HG02884 (cell line): Measurements from ENCODE around the gene SLC3A2.
A peak's percentile ranks its signal among the peaks of the same experiment; 100 is the strongest.

Experiments
- ATAC-seq: cut with Tn5 transposase; IDR thresholded peaks from one replicate; pipeline ENCODE4 v1.9.1; 2021; ENCODE audit warnings: mild to moderate bottlenecking, moderate library complexity; ENCODE audit not compliant: unreplicated experiment

Gene SLC3A2

DNA sequence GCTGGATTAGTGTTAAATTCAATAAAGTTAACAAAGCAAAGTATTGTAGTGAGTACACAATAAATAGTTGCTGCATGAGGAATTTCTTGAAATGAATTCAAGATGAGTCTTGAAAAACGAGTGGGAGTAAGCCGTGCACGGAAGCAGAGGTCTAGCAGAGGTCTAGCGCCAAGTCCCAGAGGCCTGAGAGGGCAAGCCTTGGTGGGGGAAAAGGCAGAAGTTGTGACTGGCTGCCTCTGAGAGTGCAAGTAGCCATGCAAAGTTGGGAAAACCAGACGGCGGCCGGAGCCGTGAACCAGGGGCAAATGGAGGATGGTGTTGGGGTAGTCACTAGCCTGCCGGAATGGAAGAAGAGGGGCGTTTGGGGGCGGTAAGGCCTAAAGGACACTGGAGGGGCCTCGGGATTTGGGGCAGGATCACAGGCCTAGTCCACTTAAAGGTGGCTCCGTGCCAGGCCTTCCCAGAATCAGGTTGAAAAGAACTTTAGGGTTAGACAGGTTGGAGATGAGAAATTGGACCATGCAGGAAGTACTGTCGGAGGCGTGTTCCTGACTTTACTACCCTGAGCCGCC, 379 bp upstream of the SLC3A2 start:
- ATAC-seq = peak; percentile 30

DNA sequence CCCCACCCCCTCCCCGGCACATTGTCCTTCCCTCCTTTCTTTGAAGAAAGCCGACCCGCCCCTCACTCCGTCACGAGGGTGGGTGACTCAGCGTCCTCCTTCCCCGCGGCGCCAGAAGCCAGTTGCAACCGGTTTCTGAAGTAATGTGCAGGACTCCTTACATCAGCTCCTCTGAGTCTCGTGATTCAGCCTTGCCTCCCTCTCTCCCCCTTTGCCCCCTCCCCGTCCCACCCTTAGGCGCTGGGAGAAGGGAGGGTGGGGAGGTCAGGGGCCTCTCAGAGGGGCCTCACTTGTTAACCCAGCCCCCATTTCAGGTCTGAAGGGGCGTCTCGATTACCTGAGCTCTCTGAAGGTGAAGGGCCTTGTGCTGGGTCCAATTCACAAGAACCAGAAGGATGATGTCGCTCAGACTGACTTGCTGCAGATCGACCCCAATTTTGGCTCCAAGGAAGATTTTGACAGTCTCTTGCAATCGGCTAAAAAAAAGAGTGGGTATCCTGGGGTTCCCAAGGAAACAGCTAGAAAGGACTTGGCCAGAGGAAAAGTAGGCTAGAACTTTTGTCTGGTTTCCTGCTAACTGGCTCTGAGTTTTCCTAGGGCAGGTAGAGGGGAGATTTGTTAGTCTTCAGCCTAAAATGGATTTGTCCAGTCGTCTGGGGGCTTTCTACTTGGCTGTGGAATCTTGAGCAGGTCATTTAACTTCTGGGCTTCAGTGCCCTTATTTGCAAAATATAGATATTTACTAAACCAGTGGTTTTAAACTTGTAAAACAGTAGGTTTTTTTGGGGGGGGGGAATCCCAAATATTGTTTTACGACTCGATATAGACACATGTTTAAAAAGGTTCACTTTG, 1.1 kb downstream of the SLC3A2 start:
- ATAC-seq = peak; percentile 34

DNA sequence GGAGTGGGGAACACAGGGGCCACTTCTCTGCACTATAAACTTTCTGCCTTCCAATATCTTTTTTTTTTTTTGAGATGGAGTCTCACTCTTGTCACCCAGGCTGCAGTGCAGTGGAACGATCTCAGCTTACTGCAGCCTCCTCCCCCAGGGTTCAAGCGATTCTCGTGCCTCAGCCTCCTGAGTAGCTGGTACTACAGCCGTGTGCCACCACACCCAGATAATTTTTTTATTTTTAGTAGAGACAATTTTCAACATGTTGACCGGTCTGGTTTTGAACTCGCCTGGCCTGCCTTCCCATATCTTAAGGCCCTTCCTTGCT, 1.7 kb downstream of the SLC3A2 start:
- no peak for ATAC-seq

DNA sequence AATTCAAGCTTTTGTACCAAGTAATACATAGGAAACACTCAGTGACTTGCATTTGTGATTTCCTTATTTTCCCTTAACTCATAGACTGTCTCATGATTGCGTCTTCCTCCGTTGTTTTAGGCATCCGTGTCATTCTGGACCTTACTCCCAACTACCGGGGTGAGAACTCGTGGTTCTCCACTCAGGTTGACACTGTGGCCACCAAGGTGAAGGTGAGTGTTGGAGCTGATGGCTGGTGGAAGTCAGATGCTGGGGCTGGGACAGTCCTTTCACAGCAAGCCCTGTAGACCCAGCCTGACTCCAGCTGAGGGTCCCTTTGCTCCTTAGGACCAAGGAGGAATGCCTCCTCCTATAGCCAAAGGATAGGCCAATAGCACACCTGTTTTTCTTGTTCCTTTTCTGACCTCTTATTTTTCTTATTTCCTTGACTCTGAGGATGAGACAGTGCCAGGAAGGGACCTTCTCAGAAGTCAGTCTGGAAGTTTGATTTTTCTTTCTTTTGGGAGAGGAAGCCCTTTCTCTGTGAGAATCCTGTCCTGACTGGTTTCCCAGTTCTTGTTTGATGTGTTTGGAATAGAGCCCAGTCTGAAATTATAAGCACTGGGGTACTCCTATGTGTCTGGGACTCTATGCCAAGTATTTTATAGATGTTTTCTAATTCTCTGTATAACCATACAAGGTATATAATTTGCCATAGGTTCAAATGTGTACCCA, 2.2 kb downstream of the SLC3A2 start:
- ATAC-seq = no peak

DNA sequence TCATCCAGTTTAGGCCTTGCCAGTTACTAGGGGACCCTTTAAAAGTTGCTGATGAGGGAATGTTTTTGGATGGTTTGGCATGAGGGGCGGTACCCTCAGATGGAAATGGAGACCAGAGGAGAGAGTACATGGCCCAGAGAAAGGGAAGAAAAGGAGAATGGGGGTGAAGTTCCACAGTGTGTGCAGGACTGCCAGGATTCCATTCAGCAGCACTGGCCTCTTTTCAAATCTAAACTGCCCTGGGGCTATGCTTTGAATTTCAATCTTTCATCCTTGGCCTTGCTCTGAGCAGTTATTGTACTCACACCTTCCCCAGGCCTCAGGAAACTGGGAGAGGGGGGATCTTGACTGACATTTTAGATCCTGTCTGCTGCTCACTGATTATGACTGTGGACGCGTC, 3.0 kb downstream of the SLC3A2 start:
- no peak for ATAC-seq

DNA sequence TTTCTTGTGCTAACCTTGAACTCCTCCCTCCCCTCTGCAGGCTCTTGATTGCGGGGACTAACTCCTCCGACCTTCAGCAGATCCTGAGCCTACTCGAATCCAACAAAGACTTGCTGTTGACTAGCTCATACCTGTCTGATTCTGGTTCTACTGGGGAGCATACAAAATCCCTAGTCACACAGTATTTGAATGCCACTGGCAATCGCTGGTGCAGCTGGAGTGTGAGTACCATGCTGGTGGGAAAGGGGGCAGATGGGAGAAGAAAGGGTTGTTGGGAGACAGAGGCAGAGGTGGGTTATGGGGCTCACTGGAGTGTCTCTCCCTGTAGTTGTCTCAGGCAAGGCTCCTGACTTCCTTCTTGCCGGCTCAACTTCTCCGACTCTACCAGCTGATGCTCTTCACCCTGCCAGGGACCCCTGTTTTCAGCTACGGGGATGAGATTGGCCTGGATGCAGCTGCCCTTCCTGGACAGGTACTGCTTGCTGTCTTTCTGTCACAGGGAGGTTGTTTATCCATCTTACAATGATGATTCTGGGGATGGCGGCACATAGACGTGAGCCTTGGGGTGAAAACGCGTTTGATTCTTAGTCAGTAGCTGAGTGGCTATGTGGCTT, 4.5 kb downstream of the SLC3A2 start:
- ATAC-seq = no peak

DNA sequence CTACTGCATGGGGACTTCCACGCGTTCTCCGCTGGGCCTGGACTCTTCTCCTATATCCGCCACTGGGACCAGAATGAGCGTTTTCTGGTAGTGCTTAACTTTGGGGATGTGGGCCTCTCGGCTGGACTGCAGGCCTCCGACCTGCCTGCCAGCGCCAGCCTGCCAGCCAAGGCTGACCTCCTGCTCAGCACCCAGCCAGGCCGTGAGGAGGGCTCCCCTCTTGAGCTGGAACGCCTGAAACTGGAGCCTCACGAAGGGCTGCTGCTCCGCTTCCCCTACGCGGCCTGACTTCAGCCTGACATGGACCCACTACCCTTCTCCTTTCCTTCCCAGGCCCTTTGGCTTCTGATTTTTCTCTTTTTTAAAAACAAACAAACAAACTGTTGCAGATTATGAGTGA, 7.7 kb downstream of the SLC3A2 start:
- no peak for ATAC-seq

DNA sequence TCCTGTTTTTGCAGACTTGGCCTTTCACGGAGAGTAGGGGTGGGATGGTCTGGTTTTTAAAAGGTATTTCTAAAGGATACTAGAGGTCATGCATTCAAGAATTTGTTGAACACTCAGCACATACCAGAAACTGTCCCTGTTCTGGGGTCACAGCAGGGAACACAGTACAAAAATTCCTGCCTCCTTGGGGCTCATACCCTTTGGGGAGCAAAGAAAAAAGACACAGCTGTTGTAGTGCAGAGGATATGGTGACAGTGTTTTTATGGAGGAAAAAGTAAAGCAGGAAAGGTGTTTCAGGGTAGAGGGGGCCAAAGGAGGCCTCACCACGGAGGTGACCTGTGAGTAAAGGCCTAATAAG, 8.4 kb downstream of the SLC3A2 start:
- no peak for ATAC-seq

DNA sequence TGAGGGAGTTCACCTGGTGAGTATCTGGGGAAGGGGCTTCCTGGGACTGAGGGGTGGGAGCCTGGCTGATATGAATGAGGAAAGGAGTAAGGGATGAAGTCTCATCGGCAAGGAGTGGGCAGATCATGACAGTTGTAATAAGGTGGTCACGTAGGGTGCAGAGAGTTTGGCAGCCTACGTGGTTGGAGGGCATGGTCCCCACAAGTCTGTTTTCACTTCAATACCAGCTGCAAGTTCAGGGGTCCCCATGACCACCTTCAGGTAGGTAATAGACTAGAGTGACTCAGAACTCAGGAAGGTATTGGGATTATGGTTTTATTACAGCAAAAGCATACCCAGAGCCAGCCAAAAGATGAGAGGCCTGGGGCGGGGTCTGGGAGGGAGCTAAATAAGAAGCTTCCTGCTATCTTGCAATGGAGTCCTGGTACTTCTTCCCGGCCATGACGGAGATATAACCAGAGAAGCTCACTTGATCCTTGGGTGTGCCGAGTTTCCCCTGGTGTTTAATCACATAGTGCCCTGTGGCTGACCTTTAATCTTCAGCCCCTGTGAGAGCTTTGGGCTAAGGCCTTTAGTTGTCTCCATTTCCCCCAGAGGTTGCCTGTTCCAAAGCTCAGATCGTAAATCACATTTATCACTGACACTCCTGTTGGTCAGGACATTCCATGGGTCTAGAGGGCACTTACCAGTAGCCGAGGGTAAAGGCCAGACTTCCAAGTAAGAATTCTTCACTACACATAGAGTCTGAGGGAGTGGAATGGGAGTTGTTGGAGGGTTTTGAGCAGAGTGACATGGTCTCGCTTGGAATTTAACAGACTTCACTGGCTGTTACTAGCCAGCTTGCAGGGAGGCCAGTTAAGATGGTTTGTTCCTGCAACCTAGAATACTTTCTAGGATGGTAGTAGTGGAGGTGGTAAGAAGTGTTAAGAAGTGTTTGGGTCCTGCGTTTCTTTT, 9.1 kb downstream of the SLC3A2 start:
- ATAC-seq = no peak

DNA sequence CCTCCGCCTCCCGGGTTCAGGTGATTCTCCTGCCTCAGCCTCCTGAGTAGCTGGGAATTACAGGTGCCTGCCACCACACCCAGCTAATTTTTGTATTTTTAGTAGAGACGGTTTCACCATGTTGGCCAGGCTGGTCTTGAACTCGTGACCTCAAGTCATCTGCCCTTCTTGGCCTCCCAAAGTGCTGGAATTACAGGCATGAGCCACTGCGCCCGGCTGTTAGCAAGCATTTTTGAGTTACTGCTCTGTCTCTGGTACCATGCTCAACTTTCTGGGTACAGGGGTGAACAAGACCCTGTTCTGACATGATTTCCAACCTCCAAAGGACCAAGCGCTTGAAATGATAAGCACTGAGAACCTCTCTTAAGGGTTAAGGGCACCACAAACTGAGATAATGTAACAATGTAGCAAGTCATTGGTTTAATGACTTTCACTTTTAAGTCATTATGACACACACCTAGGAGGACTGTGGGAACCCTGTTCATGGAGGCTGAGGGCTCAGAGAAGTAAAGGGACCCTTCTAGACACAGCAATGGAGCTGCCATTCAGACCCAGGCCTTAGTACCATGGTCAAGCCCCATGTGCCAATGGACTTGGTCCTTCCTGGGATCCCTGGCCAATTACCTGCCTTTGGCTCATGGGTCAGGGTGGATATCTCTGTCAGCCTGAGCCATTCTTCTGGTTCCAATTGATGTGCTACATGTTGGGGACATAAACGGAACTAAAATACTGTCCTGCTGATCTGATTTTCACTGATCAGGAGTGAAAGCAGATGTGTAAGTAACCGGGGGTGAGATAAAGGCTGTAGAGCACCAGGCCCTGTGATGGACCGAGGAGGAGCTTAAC, 11.6 kb downstream of the SLC3A2 start:
- no peak for ATAC-seq

DNA sequence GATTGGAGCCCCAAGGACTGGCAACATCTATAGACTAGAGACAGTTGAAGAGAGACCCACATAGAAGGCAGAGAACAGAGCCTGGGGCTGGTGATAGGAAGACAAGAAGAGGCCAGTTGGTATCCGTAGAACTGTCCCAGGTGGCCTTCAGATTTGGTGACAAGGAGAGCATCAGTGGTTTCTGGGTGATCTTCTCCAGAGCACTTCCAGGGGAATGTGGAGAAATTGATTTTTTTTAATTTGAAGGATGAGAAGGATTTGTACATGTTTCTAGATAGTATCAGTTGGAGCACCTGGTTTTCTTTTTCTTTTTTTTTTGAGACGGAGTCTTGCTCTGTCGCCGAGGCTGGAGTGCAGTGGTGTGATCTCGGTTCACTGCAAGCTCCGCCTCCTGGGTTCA, 14.8 kb downstream of the SLC3A2 start:
- no peak for ATAC-seq

DNA sequence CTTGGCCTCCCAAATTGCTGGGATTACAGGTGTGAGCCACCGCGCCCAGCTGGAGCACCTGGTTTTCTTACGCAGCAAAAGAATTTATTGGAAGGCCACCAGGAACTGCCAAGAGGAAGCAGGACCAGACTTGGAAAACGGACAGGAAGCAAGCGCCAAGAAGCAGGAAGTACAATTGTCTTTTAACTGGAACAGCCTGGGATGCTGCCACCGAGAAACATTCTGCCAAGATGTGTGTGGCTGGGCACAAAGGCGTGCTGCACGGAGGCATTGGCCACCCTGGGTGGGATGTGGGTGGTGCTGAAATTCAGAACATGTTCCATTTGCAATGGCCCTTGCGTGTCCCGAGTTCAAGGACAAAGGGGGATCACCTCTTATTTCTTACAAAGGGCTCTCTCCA, 15.4 kb downstream of the SLC3A2 start:
- no peak for ATAC-seq

DNA sequence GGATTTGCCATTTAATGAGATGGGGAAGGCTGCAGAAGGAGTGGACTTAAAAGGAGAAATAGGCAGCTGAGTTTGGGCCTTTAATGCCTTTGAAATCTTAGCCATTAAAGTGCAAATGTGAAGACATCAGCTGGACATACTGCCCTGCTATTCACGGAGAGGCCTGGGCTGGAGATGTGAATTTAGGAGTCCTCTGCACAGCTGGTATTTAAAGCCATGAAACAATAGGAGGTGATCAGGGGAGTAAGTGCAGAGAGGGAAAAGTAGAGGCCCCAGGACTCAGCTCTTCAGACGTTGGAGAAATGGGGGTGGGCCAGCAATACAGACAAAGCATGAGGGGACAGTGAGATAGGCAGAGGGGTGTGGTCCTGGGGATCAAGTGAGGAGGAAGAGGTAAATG, 16.6 kb downstream of the SLC3A2 start:
- no peak for ATAC-seq

DNA sequence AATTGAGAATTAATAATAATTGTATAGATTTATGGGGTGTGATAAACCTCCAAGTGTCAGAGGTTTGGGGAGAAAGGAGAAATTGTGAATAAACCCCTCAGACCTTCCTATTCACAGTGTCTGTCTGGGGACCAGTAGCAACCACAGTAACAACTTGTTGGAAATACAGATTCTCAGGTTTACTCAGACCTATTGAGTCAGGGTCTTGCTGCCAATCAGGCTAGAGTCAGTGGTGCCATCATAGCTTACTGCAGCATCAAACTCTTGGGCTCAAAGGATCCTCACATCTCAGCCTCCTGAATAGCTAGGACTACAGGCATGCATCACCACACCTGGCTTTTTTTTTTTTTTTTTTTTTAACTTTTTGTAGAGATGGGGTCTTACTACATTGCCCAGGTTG, 17.3 kb downstream of the SLC3A2 start:
- ATAC-seq = no peak

DNA sequence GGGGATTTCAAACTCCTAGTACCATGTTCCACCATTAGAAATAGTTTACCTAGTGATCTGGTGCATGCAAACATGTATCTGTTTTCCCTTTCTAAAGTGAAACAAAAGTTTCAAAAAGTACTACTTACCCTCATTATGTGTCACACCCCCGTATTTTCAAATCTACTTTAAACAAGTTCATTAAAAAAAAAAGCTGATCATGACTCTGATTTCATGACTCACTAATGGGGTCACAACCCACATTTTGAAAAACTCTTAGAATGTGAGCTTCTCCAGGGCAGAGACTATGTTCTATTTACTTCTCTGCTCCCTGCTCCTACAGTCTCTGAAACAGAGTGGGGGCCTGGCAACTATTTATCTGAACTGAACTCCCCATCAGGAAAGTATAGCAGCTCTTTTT, 22.2 kb downstream of the SLC3A2 start:
- ATAC-seq = no peak

DNA sequence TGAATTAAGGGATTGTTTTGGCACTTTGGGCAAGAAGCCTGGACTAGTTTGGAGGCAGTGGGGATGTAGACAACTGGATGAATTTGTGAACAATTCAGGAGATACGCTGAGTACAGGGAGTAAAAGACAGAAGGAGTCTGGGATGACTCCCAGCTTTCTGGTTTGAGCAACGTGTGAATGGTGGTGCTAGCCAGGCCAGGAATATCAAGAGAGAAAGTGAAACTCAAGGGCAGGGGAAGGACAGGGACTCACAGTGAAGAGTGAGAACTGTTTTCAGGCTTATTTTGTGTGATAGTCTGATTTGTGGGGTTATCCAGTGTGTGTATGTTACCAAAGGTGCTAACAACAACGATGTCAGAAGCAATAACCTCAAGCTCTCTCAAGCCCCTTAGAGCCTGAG, 24.6 kb downstream of the SLC3A2 start:
- no peak for ATAC-seq

DNA sequence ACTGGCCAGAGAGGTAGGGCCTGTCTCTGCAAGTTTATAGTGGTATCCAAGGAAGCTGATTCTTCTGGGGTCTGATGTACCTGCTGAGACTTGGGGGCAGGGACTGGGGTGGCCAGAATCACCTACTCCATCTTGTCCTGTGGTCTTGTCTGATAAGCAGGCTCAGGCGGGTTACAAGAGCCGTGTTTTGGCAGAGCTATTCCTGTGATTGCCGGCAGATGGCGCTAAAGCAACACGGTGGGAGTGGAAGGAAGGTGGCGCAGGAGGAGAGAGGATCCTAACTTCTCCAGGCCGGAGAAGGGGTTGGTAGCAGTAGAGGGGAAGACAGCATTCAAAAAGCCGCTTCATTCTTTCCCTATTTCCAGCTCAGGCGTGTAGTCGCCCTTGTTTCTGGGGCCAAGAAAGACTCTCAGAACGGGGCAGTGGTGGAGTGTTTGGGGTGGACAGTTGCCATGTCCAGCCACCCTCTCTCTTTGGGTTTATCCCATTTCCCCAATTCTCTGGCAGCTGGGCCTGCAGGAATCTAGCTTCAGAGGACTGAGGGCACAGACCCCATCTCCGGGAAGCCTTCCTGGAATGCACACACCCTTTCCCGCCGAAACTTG, 25.3 kb downstream of the SLC3A2 start:
- ATAC-seq = no peak

DNA sequence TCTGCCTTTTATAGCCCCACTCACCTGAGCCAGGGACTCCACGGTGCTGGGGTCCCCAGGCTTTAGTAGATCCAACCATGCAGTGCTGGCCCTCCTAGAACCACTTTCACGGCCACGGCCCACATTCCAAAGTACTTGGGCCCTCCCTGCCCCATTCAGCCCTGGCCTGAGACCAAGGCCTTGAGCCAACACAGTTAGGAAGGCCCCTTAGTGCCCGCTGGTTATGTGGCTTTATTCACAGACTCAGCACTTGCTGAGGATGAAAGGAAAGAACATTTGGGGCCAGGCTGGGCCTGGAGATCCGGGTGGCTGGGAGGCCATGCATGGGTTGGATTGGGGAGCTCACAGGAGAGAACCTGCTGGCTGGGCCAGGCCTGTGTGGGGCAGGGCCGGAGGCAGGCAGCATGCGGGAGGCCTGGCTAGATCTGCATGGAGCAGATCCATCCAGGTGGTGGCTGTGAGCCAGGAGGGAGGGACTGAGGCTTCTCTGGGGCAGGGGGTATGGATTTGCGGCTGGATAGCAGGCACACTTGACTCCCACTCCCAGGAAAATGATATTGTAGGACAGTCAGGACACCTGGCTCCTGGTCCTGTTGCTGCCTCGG, 27.9 kb downstream of the SLC3A2 start:
- ATAC-seq = no peak
